K562 (cell line): ENCODE results near the gene CRLF3. TPM values are rescaled to one million over a fixed set of nuclear protein-coding genes. Genes with fewer than 3 reads are reported as not detected.

ENCODE experiments used
- CC2D1A ChIP-seq: fragments of 450-650 bp; IDR thresholded peaks from 2 replicates; pipeline ENCODE4 v1.6.1; 2017; ENCODE audit warnings: mild to moderate bottlenecking
- DIDO1 ChIP-seq: fragments of 450-650 bp; IDR thresholded peaks from 2 replicates; pipeline ENCODE4 v1.6.1; 2016; ENCODE audit warnings: low read depth, missing biosample characterization, missing genetic modification characterization
- ETV5 ChIP-seq: sonication (generic); formaldehyde crosslinking; IDR thresholded peaks from 2 replicates; pipeline ENCODE4 v1.4.0; 2020; ENCODE audit warnings: low read depth, mild to moderate bottlenecking, missing genetic modification reagents
- GTF2A2 ChIP-seq: IDR thresholded peaks from 2 replicates; pipeline ENCODE4 v1.6.1; 2016; ENCODE audit warnings: mild to moderate bottlenecking, missing genetic modification characterization, missing compliant biosample characterization
- MCM7 ChIP-seq, 2 experiments: fragments of 450-650 bp; IDR thresholded peaks; 2 replicates each; pipeline ENCODE4 v1.6.1; 2016 to 2018
- NFRKB ChIP-seq: fragments of 450-650 bp; IDR thresholded peaks from 2 replicates; pipeline ENCODE4 v1.6.1; 2016; ENCODE audit warnings: low read depth
- SAP30 ChIP-seq: fragments of 200-600 bp; sonication (generic); IDR thresholded peaks from 2 replicates; pipeline ENCODE4 v1.6.1; 2012; ENCODE audit warnings: borderline replicate concordance, low read depth, mild to moderate bottlenecking, moderate library complexity, low read length, control low read depth, inconsistent platforms; ENCODE audit not compliant: insufficient read depth, poor library complexity, severe bottlenecking
- TEAD2 ChIP-seq: fragments of 450-650 bp; IDR thresholded peaks from 2 replicates; pipeline ENCODE4 v1.6.1; 2016; ENCODE audit warnings: missing genetic modification characterization, control low read depth, missing compliant biosample characterization
- ZFX ChIP-seq: sonication (generic); formaldehyde crosslinking; IDR thresholded peaks from 2 replicates; pipeline ENCODE4 v1.8.0; 2022; ENCODE audit warnings: mild to moderate bottlenecking, missing genetic modification reagents, moderate library complexity
- ZNF3 ChIP-seq: fragments of 250-450 bp; sonication (Bioruptor Pico); IDR thresholded peaks from 2 replicates; pipeline ENCODE4 v1.5.0; 2021; ENCODE audit warnings: mild to moderate bottlenecking, moderate library complexity
- polyA plus RNA-seq, 8 experiments: library from polyadenylated mRNA; depleted of rRNA in 4 of 8; stranded (reverse) in 5 of 8; unstranded in 3 of 8; fragments of >200 nt; fragmentation: Nextera tagmentation in 2 of 8; fragmentation: Illumina TruSeq in 1 of 8; extraction: Ambion mirVana in 2 of 8; extraction: Trizol in 1 of 8; gene quantifications; 2 replicates each; pipeline versions ENCODE4 v1.2.1 to v1.2.3, GENCODE V29; 2011 to 2014; ENCODE audit warnings: inconsistent platforms in 1 of 8, missing spikeins in 1 of 8
- total RNA-seq, 7 experiments: library from RNA; depleted of rRNA in 6 of 7; stranded (reverse); fragments of >200 nt in 6 of 7; fragmentation: Illumina TruSeq in 2 of 7; extraction: Trizol in 2 of 7; gene quantifications; 2 replicates each; pipeline versions ENCODE4 v1.2.1 to v1.2.3, GENCODE V29; 2011 to 2021; ENCODE audit warnings: low replicate concordance in 1 of 7
- TF ChIP-seq, protein P1 (sequence below), 2 experiments: fragments of 450-650 bp; formaldehyde crosslinking in 1 of 2; IDR thresholded peaks; 2 replicates each; pipeline versions ENCODE4 v1.4.0 to v1.6.1; 2014 to 2020; ENCODE audit warnings: mild to moderate bottlenecking in 2 of 2, borderline replicate concordance in 1 of 2, low read depth in 1 of 2
- TF ChIP-seq, protein P2 (sequence below): sonication (generic); formaldehyde crosslinking; IDR thresholded peaks from 2 replicates; pipeline ENCODE4 v1.5.0; 2020; ENCODE audit warnings: missing genetic modification reagents
- TF ChIP-seq, protein P3 (sequence below): fragments of 450-650 bp; IDR thresholded peaks from 2 replicates; pipeline ENCODE4 v1.7.1; 2018; ENCODE audit warnings: mild to moderate bottlenecking, low read depth; ENCODE audit not compliant: partially characterized antibody
- TF ChIP-seq, protein P4 (sequence below): fragments of 250-450 bp; sonication (Bioruptor Pico); IDR thresholded peaks from 2 replicates; pipeline ENCODE4 v1.4.0; 2020

Gene CRLF3
- total and polyA plus RNA-seq, 9 of the 15 experiments (the other 6 are each of a cell fraction or from before 2014, with no cell fraction given), result 13.2 to 55.9 (median 29.8) TPM

DNA sequence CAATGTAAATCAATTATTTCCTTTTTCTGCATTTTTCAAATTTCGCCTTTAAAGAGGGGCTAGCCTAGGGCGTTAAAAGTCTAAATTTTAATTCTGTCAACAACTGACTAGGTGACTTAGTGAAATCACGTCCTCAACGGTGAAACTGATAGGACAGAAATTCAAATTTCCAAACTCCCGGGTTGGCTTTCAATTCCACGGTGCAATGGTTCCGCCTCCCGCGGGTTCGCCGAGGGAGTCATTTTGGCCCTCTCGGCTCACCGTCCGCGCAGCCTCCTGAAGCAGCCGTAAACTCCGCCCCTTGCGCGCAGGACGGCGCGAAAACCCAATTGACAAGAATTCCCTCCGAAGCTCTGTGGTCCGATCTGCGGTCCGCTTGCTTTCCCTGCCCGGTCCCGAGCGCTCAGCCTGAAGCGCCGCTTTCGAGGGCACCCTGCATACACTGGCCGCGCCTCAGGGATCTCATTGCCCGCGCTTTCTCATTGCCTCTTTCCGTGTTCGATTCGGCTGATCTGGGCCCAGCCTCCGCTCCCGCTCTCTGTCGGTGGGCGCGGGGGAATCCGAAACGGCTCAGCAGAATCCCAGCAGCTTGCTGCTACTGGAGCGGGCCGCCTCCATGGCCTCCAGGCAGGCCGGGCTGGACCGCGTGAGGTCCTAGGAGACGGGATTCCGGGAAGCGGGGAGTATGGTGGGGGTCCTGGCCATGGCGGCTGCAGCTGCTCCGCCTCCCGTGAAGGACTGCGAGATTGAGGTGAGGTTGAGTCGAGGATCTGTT, 7.4 kb upstream of the CRLF3 start, which contains the start of gene ATAD5 (continued):
- TF ChIP-seq, protein P1, sequence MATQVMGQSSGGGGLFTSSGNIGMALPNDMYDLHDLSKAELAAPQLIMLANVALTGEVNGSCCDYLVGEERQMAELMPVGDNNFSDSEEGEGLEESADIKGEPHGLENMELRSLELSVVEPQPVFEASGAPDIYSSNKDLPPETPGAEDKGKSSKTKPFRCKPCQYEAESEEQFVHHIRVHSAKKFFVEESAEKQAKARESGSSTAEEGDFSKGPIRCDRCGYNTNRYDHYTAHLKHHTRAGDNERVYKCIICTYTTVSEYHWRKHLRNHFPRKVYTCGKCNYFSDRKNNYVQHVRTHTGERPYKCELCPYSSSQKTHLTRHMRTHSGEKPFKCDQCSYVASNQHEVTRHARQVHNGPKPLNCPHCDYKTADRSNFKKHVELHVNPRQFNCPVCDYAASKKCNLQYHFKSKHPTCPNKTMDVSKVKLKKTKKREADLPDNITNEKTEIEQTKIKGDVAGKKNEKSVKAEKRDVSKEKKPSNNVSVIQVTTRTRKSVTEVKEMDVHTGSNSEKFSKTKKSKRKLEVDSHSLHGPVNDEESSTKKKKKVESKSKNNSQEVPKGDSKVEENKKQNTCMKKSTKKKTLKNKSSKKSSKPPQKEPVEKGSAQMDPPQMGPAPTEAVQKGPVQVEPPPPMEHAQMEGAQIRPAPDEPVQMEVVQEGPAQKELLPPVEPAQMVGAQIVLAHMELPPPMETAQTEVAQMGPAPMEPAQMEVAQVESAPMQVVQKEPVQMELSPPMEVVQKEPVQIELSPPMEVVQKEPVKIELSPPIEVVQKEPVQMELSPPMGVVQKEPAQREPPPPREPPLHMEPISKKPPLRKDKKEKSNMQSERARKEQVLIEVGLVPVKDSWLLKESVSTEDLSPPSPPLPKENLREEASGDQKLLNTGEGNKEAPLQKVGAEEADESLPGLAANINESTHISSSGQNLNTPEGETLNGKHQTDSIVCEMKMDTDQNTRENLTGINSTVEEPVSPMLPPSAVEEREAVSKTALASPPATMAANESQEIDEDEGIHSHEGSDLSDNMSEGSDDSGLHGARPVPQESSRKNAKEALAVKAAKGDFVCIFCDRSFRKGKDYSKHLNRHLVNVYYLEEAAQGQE (IDR thresholded peaks at IDR 0.05; ENCODE audit: borderline replicate concordance), result no peak
- TF ChIP-seq, protein P1 (CRISPR knock-in tag; IDR thresholded peaks at IDR 0.05; ENCODE audit: low read depth), result no peak
- TF ChIP-seq NFRKB (0 out of 2 replicates have a peak, but pooled peaks have one; percentile 63), GTF2A2 (tag) (no peak), MCM7 (IDR thresholded peaks at IDR 0.05) (no peak), ZFX (CRISPR knock-in tag) (peak; percentile 62; the same call in 1 of the 2 replicates), DIDO1 (no peak), ZNF3 (CRISPR knock-in tag) (no peak), CC2D1A (no peak), SAP30 (peak; percentile 92), TEAD2 (no peak), ETV5 (no peak; the same call in 1 of the 2 replicates)
- TF ChIP-seq, protein P2, sequence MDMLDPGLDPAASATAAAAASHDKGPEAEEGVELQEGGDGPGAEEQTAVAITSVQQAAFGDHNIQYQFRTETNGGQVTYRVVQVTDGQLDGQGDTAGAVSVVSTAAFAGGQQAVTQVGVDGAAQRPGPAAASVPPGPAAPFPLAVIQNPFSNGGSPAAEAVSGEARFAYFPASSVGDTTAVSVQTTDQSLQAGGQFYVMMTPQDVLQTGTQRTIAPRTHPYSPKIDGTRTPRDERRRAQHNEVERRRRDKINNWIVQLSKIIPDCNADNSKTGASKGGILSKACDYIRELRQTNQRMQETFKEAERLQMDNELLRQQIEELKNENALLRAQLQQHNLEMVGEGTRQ (CRISPR knock-in tag), result no peak; the same call in 1 of the 2 replicates
- TF ChIP-seq, protein P3, sequence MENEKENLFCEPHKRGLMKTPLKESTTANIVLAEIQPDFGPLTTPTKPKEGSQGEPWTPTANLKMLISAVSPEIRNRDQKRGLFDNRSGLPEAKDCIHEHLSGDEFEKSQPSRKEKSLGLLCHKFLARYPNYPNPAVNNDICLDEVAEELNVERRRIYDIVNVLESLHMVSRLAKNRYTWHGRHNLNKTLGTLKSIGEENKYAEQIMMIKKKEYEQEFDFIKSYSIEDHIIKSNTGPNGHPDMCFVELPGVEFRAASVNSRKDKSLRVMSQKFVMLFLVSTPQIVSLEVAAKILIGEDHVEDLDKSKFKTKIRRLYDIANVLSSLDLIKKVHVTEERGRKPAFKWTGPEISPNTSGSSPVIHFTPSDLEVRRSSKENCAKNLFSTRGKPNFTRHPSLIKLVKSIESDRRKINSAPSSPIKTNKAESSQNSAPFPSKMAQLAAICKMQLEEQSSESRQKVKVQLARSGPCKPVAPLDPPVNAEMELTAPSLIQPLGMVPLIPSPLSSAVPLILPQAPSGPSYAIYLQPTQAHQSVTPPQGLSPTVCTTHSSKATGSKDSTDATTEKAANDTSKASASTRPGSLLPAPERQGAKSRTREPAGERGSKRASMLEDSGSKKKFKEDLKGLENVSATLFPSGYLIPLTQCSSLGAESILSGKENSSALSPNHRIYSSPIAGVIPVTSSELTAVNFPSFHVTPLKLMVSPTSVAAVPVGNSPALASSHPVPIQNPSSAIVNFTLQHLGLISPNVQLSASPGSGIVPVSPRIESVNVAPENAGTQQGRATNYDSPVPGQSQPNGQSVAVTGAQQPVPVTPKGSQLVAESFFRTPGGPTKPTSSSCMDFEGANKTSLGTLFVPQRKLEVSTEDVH, result peak; percentile 83
- TF ChIP-seq, protein P4, sequence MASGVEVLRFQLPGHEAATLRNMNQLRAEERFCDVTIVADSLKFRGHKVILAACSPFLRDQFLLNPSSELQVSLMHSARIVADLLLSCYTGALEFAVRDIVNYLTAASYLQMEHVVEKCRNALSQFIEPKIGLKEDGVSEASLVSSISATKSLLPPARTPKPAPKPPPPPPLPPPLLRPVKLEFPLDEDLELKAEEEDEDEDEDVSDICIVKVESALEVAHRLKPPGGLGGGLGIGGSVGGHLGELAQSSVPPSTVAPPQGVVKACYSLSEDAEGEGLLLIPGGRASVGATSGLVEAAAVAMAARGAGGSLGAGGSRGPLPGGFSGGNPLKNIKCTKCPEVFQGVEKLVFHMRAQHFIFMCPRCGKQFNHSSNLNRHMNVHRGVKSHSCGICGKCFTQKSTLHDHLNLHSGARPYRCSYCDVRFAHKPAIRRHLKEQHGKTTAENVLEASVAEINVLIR (CRISPR knock-in tag), result no peak
